HepG2 (cell line): ENCODE results near the gene PAPOLA. TPM values are rescaled to one million over a fixed set of nuclear protein-coding genes. Genes with fewer than 3 reads are reported as not detected.

Source experiments
- ATF2 ChIP-seq: sonication (generic); formaldehyde crosslinking; IDR thresholded peaks from 2 replicates; pipeline ENCODE4 v1.4.0; 2020; ENCODE audit warnings: missing genetic modification reagents
- CCAR2 ChIP-seq: fragments of 200-400 bp; formaldehyde crosslinking; optimal IDR thresholded peaks from 2 replicates; pipeline ENCODE3; 2018; ENCODE audit warnings: low read depth, mild to moderate bottlenecking, low read length, moderate library complexity
- CEBPB ChIP-seq: IDR thresholded peaks from 2 replicates; pipeline ENCODE4 v1.6.1; 2011; ENCODE audit warnings: low read depth, low read length, improper control_type of control experiment, borderline replicate concordance
- GTF3A ChIP-seq: sonication (generic); formaldehyde crosslinking; conservative IDR thresholded peaks from 2 replicates; pipeline ENCODE4 v1.4.0; 2020; ENCODE audit warnings: mild to moderate bottlenecking, missing genetic modification reagents
- HNRNPH1 ChIP-seq: fragments of 200-400 bp; formaldehyde crosslinking; optimal IDR thresholded peaks from 2 replicates; pipeline ENCODE3; 2017; ENCODE audit warnings: mild to moderate bottlenecking, low read depth, low read length
- HOMEZ ChIP-seq: IDR thresholded peaks from 2 replicates; pipeline ENCODE4 v1.6.1; 2016; ENCODE audit warnings: low read depth
- KMT2A ChIP-seq: sonication (generic); formaldehyde crosslinking; IDR thresholded peaks from 2 replicates; pipeline ENCODE4 v1.4.0; 2020; ENCODE audit warnings: missing genetic modification reagents
- MYNN ChIP-seq: sonication (generic); formaldehyde crosslinking; IDR thresholded peaks from 2 replicates; pipeline ENCODE4 v1.4.0; 2020; ENCODE audit warnings: mild to moderate bottlenecking, low read depth, missing genetic modification reagents
- PREB ChIP-seq: sonication (generic); formaldehyde crosslinking; IDR thresholded peaks from 2 replicates; pipeline ENCODE4 v1.4.0; 2020; ENCODE audit warnings: missing genetic modification reagents
- RARG ChIP-seq: sonication (generic); formaldehyde crosslinking; IDR thresholded peaks from 2 replicates; pipeline ENCODE4 v1.4.0; 2020; ENCODE audit warnings: low read depth, mild to moderate bottlenecking, missing genetic modification reagents
- RFX1 ChIP-seq: fragments of 450-650 bp; IDR thresholded peaks from 2 replicates; pipeline ENCODE4 v1.6.1; 2017
- SP4 ChIP-seq: sonication (generic); formaldehyde crosslinking; IDR thresholded peaks from 2 replicates; pipeline ENCODE4 v1.8.1; 2023; ENCODE audit warnings: mild to moderate bottlenecking, missing genetic modification reagents
- SPEN ChIP-seq: sonication (generic); formaldehyde crosslinking; IDR thresholded peaks from 2 replicates; pipeline ENCODE4 v1.5.1; 2020; ENCODE audit warnings: low read depth, mild to moderate bottlenecking, missing genetic modification reagents
- TBX2 ChIP-seq: sonication (generic); formaldehyde crosslinking; IDR thresholded peaks from 2 replicates; pipeline ENCODE4 v1.5.0; 2020; ENCODE audit warnings: missing genetic modification reagents, mild to moderate bottlenecking, borderline replicate concordance
- ZBTB34 ChIP-seq: sonication (generic); formaldehyde crosslinking; IDR thresholded peaks from 2 replicates; pipeline ENCODE4 v1.8.0; 2022; ENCODE audit warnings: mild to moderate bottlenecking, missing genetic modification reagents
- ZNF317 ChIP-seq: sonication (generic); formaldehyde crosslinking; IDR thresholded peaks from 2 replicates; pipeline ENCODE4 v1.5.0; 2020; ENCODE audit warnings: mild to moderate bottlenecking, missing genetic modification reagents
- ZNF329 ChIP-seq: sonication (generic); formaldehyde crosslinking; IDR thresholded peaks from 2 replicates; pipeline ENCODE4 v1.9.0; 2021; ENCODE audit warnings: low read depth, mild to moderate bottlenecking, missing genetic modification reagents
- ZNF629 ChIP-seq: sonication (generic); formaldehyde crosslinking; conservative IDR thresholded peaks from 2 replicates; pipeline ENCODE4 v1.5.0; 2020; ENCODE audit warnings: missing genetic modification reagents
- ZNF777 ChIP-seq: sonication (generic); formaldehyde crosslinking; IDR thresholded peaks from 2 replicates; pipeline ENCODE4 v1.4.0; 2020; ENCODE audit warnings: missing genetic modification reagents
- ZNF781 ChIP-seq: sonication (generic); formaldehyde crosslinking; IDR thresholded peaks from 2 replicates; pipeline ENCODE4 v1.5.1; 2020; ENCODE audit warnings: borderline replicate concordance, mild to moderate bottlenecking, missing genetic modification reagents; ENCODE audit errors: not compliant biosample characterization
- polyA plus RNA-seq, 8 experiments: library from polyadenylated mRNA; depleted of rRNA in 3 of 8; stranded (reverse) in 7 of 8; unstranded in 1 of 8; fragments of >200 nt; fragmentation: Illumina TruSeq in 4 of 8; extraction: Trizol in 4 of 8; gene quantifications; 2 replicates each; pipeline versions ENCODE4 v1.2.1 to v1.2.3, GENCODE V29; 2011 to 2016; ENCODE audit warnings: low read depth in 4 of 8, missing spikeins in 1 of 8, mixed read lengths in 1 of 8; ENCODE audit not compliant: insufficient read depth in 1 of 8
- total RNA-seq, 5 experiments: library from RNA; depleted of rRNA; stranded (reverse); fragments of >200 nt; fragmentation: Illumina TruSeq; extraction: Trizol; gene quantifications; 2 replicates each; pipeline ENCODE4 v1.2.3, GENCODE V29; 2016; ENCODE audit warnings: low read depth in 1 of 5
- TF ChIP-seq, protein P1 (sequence below): IDR thresholded peaks from 2 replicates; pipeline ENCODE4 v1.6.1; 2016; ENCODE audit warnings: mild to moderate bottlenecking
- TF ChIP-seq, protein P2 (sequence below): sonication (generic); formaldehyde crosslinking; conservative IDR thresholded peaks from 2 replicates; pipeline ENCODE4 v1.4.0; 2020; ENCODE audit warnings: missing genetic modification reagents

Gene PAPOLA
- total and polyA plus RNA-seq, 2 of the 13 experiments (the other 11 are each of a cell fraction or from before 2014, with no cell fraction given), result 103 to 151 TPM

DNA sequence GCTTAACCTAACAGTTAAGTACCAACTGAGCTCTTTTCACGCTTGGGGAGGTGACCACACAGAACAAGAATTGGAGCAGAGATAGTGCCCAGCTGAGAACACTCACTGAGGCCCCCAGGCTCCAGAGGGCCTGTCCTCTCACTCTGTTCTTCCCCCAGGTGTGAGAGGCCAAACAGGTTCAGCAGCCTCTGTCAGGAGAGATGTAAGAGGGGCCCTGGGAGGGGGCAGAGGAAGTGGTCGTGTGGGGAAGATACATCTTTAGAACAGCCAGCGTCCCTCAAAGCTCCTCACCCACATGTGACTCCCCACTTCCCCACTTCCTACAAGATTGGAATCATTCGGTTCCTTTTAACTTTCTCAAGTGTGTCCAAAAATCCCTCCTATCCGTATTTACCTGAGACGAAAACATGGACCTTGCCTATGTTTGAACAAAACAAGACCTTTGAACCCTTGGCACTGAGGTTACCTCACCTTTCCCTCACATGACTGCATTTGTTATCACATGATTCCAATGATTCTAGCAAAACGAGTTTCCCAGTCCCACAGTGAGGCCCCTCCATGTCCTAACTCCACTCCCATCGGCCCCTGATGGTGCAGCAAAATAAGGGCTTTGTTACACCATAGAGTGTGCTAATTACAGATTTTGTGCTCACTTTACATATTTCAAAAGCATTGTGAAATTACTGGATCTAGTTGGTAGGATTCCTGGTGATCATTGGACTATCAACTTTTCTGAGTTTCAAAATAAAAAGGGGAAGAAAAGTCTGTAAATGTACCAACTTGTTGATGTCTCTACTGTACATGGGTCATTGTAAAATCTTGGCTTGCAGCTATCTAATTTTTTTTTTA is 40.0 kb upstream of the PAPOLA start (continued):
- TF ChIP-seq SP4 (CRISPR knock-in tag) (no peak), TBX2 (CRISPR knock-in tag) (peak; percentile 78; the same call in 1 of the 2 replicates), RARG (CRISPR knock-in tag) (no peak), ZNF781 (CRISPR knock-in tag) (peak; percentile 44), HNRNPH1 (no peak), CEBPB (peak; percentile 72), MYNN (CRISPR knock-in tag) (no peak), ZNF317 (CRISPR knock-in tag) (no peak), SPEN (CRISPR knock-in tag) (peak; percentile 49), ZNF777 (CRISPR knock-in tag) (0 out of 2 replicates have a peak, but pooled peaks have one; percentile 34), HOMEZ (CRISPR knock-in tag) (peak; percentile 100), ZBTB34 (0 out of 2 replicates have a peak, but pooled peaks have one; percentile 44), ATF2 (peak; percentile 96), GTF3A (CRISPR knock-in tag) (no peak), PREB (CRISPR knock-in tag) (no peak), CCAR2 (no peak), ZNF629 (CRISPR knock-in tag) (no peak), KMT2A (CRISPR knock-in tag) (no peak), ZNF329 (CRISPR knock-in tag) (no peak), RFX1 (no peak)
- TF ChIP-seq, protein P1, sequence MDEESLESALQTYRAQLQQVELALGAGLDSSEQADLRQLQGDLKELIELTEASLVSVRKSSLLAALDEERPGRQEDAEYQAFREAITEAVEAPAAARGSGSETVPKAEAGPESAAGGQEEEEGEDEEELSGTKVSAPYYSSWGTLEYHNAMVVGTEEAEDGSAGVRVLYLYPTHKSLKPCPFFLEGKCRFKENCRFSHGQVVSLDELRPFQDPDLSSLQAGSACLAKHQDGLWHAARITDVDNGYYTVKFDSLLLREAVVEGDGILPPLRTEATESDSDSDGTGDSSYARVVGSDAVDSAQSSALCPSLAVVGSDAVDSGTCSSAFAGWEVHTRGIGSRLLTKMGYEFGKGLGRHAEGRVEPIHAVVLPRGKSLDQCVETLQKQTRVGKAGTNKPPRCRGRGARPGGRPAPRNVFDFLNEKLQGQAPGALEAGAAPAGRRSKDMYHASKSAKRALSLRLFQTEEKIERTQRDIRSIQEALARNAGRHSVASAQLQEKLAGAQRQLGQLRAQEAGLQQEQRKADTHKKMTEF (CRISPR knock-in tag), result peak; percentile 82
- TF ChIP-seq, protein P2, sequence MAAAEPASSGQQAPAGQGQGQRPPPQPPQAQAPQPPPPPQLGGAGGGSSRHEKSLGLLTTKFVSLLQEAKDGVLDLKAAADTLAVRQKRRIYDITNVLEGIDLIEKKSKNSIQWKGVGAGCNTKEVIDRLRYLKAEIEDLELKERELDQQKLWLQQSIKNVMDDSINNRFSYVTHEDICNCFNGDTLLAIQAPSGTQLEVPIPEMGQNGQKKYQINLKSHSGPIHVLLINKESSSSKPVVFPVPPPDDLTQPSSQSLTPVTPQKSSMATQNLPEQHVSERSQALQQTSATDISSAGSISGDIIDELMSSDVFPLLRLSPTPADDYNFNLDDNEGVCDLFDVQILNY (CRISPR knock-in tag), result no peak
